ENCODE measurements around the gene NIBAN1. TPM values are rescaled to one million over a fixed set of nuclear protein-coding genes. Genes with fewer than 3 reads are reported as not detected.

Gene NIBAN1
- total RNA-seq, 1 experiment from 2014 or later: 20.8 TPM

GRCh38 chr1:184988506-184988905, 14.2 kb upstream of the NIBAN1 start:
- CTCF ChIA-PET: no interaction called here
- H3K9me3 ChIP-seq: no peaks in the 10 kb centered on the region
- BruUV-seq (replicated peaks): no TSS peak

GRCh38 chr1:184987696-184988095, 13.4 kb upstream of the NIBAN1 start:
- Mint-ChIP-seq H3K4me3 (ENCODE audit: unreplicated experiment) (no peak overlapping the region), H3K36me3 (ENCODE audit: insufficient read depth, unreplicated experiment) (no peaks in the 10 kb centered on the region), H3K4me1 (ENCODE audit: low read depth, unreplicated experiment) (no peaks in the 10 kb centered on the region), H3K9me3 (ENCODE audit: unreplicated experiment) (no peaks in the 10 kb centered on the region), H3K27ac (ENCODE audit: unreplicated experiment) (no peak overlapping the region), H3K27me3 (ENCODE audit: insufficient read depth, unreplicated experiment) (peaks cover 9% of the 10 kb centered on the region)
- peaks cover 2% of the 10 kb centered on the region; the same call in 1 of the 2 replicates for H3K27me3 ChIP-seq (replicated peaks; ENCODE audit: control insufficient read depth, insufficient read depth, low read length)
- intact Hi-C loops (cut with micrococcal nuclease; ENCODE audit: unreplicated experiment): no loop called here
- POLR2A ChIA-PET: no interaction called here
- DNase-seq: no peak
- H3K4me3 ChIP-seq (ENCODE audit: low read depth, low read length): no peak overlapping the region
- no peaks in the 10 kb centered on the region for H3K36me3 ChIP-seq (ENCODE audit: control insufficient read depth, insufficient read depth, low read length)
- no TSS peak for BruUV-seq (replicated peaks)
- H3K4me1 ChIP-seq: no peaks in the 10 kb centered on the region
- CTCF ChIA-PET: no interaction called here
- H3K9me3 ChIP-seq: no peaks in the 10 kb centered on the region
- TF ChIP-seq CTCF (IDR thresholded peaks at IDR 0.05; ENCODE audit: insufficient read depth in 1 of 2, low read depth in 1 of 2, low read length in 1 of 2, severe bottlenecking in 1 of 2, unreplicated experiment in 1 of 2): no peak

More at GRCh38 chr1:184988506-184988905, 14.2 kb upstream of the NIBAN1 start:
- no peaks in the 10 kb centered on the region for H3K4me1 ChIP-seq
- intact Hi-C loops (cut with micrococcal nuclease; ENCODE audit: unreplicated experiment): no loop called here
- Mint-ChIP-seq H3K4me3 (ENCODE audit: unreplicated experiment) (no peak overlapping the region), H3K36me3 (ENCODE audit: insufficient read depth, unreplicated experiment) (no peaks in the 10 kb centered on the region), H3K9me3 (ENCODE audit: unreplicated experiment) (no peaks in the 10 kb centered on the region), H3K4me1 (ENCODE audit: low read depth, unreplicated experiment) (no peaks in the 10 kb centered on the region), H3K27me3 (ENCODE audit: insufficient read depth, unreplicated experiment) (peaks cover 9% of the 10 kb centered on the region), H3K27ac (ENCODE audit: unreplicated experiment) (no peak overlapping the region)
- no peaks in the 10 kb centered on the region for H3K36me3 ChIP-seq (ENCODE audit: control insufficient read depth, insufficient read depth, low read length)
- H3K4me3 ChIP-seq (ENCODE audit: low read depth, low read length): no peak overlapping the region
- H3K27me3 ChIP-seq (replicated peaks; ENCODE audit: control insufficient read depth, insufficient read depth, low read length): peaks cover 2% of the 10 kb centered on the region; the same call in 1 of the 2 replicates
- DNase-seq: no peak
- POLR2A ChIA-PET: no interaction called here
- TF ChIP-seq CTCF (IDR thresholded peaks at IDR 0.05; ENCODE audit: insufficient read depth in 1 of 2, low read depth in 1 of 2, low read length in 1 of 2, severe bottlenecking in 1 of 2, unreplicated experiment in 1 of 2): no peak

GRCh38 chr1:184986250-184986649, 11.9 kb upstream of the NIBAN1 start:
- intact Hi-C loops (cut with micrococcal nuclease; ENCODE audit: unreplicated experiment): loop anchor here (1.0 kb wide), 2 partner anchors 181 to 184 kb away; no protein-coding TSS in a partner anchor
- Histone ChIP-seq H3K4me3 (ENCODE audit: low read depth, low read length) (no peak overlapping the region), H3K27me3 (replicated peaks; ENCODE audit: control insufficient read depth, insufficient read depth, low read length) (peaks cover 2% of the 10 kb centered on the region; the same call in 1 of the 2 replicates), H3K9me3 (no peaks in the 10 kb centered on the region), H3K36me3 (ENCODE audit: control insufficient read depth, insufficient read depth, low read length) (no peaks in the 10 kb centered on the region), H3K4me1 (no peaks in the 10 kb centered on the region)
- peak in 1 of 2 experiments; percentile 34 for DNase-seq
- Mint-ChIP-seq H3K4me3 (ENCODE audit: unreplicated experiment) (no peak overlapping the region), H3K27me3 (ENCODE audit: insufficient read depth, unreplicated experiment) (peaks cover 9% of the 10 kb centered on the region), H3K36me3 (ENCODE audit: insufficient read depth, unreplicated experiment) (no peaks in the 10 kb centered on the region), H3K27ac (ENCODE audit: unreplicated experiment) (no peak overlapping the region), H3K9me3 (ENCODE audit: unreplicated experiment) (no peaks in the 10 kb centered on the region), H3K4me1 (ENCODE audit: low read depth, unreplicated experiment) (no peaks in the 10 kb centered on the region)
- ChIA-PET CTCF (interaction anchor here (0.5 to 0.8 kb wide), 3 partner anchors 59 to 184 kb away, joined by 3 to 8 read pairs (median 6); partner anchors contain the start of gene RNF2), POLR2A (no interaction called here)
- no TSS peak for BruUV-seq (replicated peaks)
- TF ChIP-seq CTCF (IDR thresholded peaks at IDR 0.05; ENCODE audit: insufficient read depth in 1 of 2, low read depth in 1 of 2, low read length in 1 of 2, severe bottlenecking in 1 of 2, unreplicated experiment in 1 of 2): peak; percentile 19 to 48

Data from Caco-2 (cell line).